Endothelial cell of umbilical vein (primary cell): ENCODE measurements around the gene EMC8. TPM values are rescaled to one million over a fixed set of nuclear protein-coding genes. Genes with fewer than 3 reads are reported as not detected.
A peak's percentile ranks its signal among the peaks of the same experiment; 100 is the strongest.

Experiments used
- BruUV-seq: library from RNA; stranded (reverse); fragments of 400-500 nt; replicated peaks from 2 replicates; lab custom pipeline; 2021; lab: Mats Ljungman, UMichigan
- CTCF ChIA-PET: fragments of 300-600, 350-600 bp; sonication (Branson Sonifier 250); formaldehyde crosslinking; loops from one replicate; lab custom pipeline; 2021; ENCODE audit warnings: antibody characterized with exemption, inconsistent platforms; lab: Charles Lee
- POLR2A ChIA-PET: fragments of 300-600, 350-600 bp; sonication (Branson Sonifier 250); formaldehyde crosslinking; loops from one replicate; lab custom pipeline; 2021; ENCODE audit warnings: antibody characterized with exemption, inconsistent platforms; lab: Charles Lee
- DNase-seq: peaks from one replicate; pipeline ENCODE4 v3.0.0-alpha.2; 2011; ENCODE audit warnings: low read depth, low spot score
- FAIRE-seq: peaks from 2 replicates; lab custom pipeline; 2011; peaks lifted over from hg19 to GRCh38; lab: Jason Lieb, UNC
- H2AFZ ChIP-seq: 2 replicates; pipeline ENCODE4 v1.6.0; 2012; ENCODE audit warnings: low read depth, low read length, control low read depth, inconsistent platforms
- H3K27ac ChIP-seq: 2 replicates; pipeline ENCODE4 v1.5.1; 2011; ENCODE audit warnings: low read depth, mild to moderate bottlenecking, control low read depth, low read length, moderate library complexity; ENCODE audit not compliant: insufficient read depth
- H3K27me3 ChIP-seq, 2 experiments: 2 replicates each; pipeline versions ENCODE4 v1.6.0 to v1.6.1; 2011; ENCODE audit warnings: low read length in 2 of 2, mixed read lengths in 1 of 2; ENCODE audit not compliant: control insufficient read depth in 2 of 2, insufficient read depth in 2 of 2
- H3K36me3 ChIP-seq, 2 experiments: 2 replicates in 1 of 2; 3 replicates in 1 of 2; pipeline ENCODE4 v1.5.1; 2011; ENCODE audit warnings: low read length in 2 of 2, mild to moderate bottlenecking in 1 of 2, moderate library complexity in 1 of 2; ENCODE audit not compliant: control insufficient read depth in 2 of 2, insufficient read depth in 2 of 2; ENCODE audit errors: extremely low read depth in 1 of 2
- H3K4me1 ChIP-seq: 3 replicates; pipeline ENCODE4 v1.5.1; 2011; ENCODE audit warnings: mild to moderate bottlenecking, low read length; ENCODE audit not compliant: control insufficient read depth, insufficient read depth; ENCODE audit errors: extremely low read depth
- H3K4me2 ChIP-seq: 2 replicates; pipeline ENCODE4 v1.6.1; 2011; ENCODE audit warnings: low read length, control low read depth, mixed read lengths; ENCODE audit not compliant: insufficient read depth
- H3K4me3 ChIP-seq, 3 experiments: fragments of 200-600 bp in 1 of 3; sonication (generic), shearing (Covaris generic) in 1 of 3; replicated peaks in 1 of 3; 2 replicates each; pipeline ENCODE4 v1.5.1; 2011 to 2016; ENCODE audit warnings: control low read depth in 3 of 3, low read length in 3 of 3, mild to moderate bottlenecking in 2 of 3, inconsistent platforms in 1 of 3, low read depth in 1 of 3, moderate library complexity in 1 of 3; ENCODE audit not compliant: insufficient read depth in 1 of 3
- H3K79me2 ChIP-seq: 2 replicates; pipeline ENCODE4 v1.6.0; 2012; ENCODE audit warnings: low read length, inconsistent platforms; ENCODE audit not compliant: control insufficient read depth, insufficient read depth
- H3K9ac ChIP-seq: replicated peaks from 2 replicates; pipeline ENCODE3; 2011; ENCODE audit warnings: low read length, control low read depth; ENCODE audit not compliant: insufficient read depth; ENCODE audit errors: extremely low read depth
- H3K9me1 ChIP-seq: replicated peaks from 3 replicates; pipeline ENCODE4 v1.6.0; 2011; ENCODE audit warnings: mild to moderate bottlenecking, low read length; ENCODE audit not compliant: control insufficient read depth, insufficient read depth; ENCODE audit errors: extremely low read depth
- H3K9me3 ChIP-seq: replicated peaks from 2 replicates; pipeline ENCODE4 v1.5.1; 2012; ENCODE audit warnings: low read length, inconsistent platforms; ENCODE audit not compliant: control insufficient read depth, insufficient read depth
- H4K20me1 ChIP-seq: replicated peaks from 2 replicates; pipeline ENCODE3; 2011; ENCODE audit warnings: mild to moderate bottlenecking, low read length; ENCODE audit not compliant: control insufficient read depth, insufficient read depth; ENCODE audit errors: extremely low read depth
- CTCF ChIP-seq, 2 donors: IDR thresholded peaks; 1 replicate in 1 of 2; 2 replicates in 1 of 2; pipeline ENCODE4 v1.5.1; 2011; ENCODE audit warnings: low read length in 2 of 2, mild to moderate bottlenecking in 2 of 2, moderate library complexity in 2 of 2, control low read depth in 1 of 2, inconsistent platforms in 1 of 2, low read depth in 1 of 2; ENCODE audit not compliant: insufficient read depth in 1 of 2; ENCODE audit errors: extremely low read depth in 1 of 2
- EZH2 ChIP-seq: IDR thresholded peaks from 2 replicates; pipeline ENCODE4 v1.6.1; 2012; ENCODE audit warnings: borderline replicate concordance, low read depth, mild to moderate bottlenecking, moderate library complexity, low read length, inconsistent platforms; ENCODE audit not compliant: severe bottlenecking
- FOS ChIP-seq: IDR thresholded peaks from 2 replicates; pipeline ENCODE4 v1.6.1; 2011; ENCODE audit warnings: mild to moderate bottlenecking, low read length, moderate library complexity, borderline replicate concordance; ENCODE audit not compliant: insufficient read depth
- GATA2 ChIP-seq: IDR thresholded peaks from 2 replicates; pipeline ENCODE4 v1.7.0; 2011; ENCODE audit warnings: low read depth, mild to moderate bottlenecking, moderate library complexity, mixed read lengths, low read length; ENCODE audit not compliant: insufficient read length, insufficient read depth
- JUN ChIP-seq: IDR thresholded peaks from 2 replicates; pipeline ENCODE4 v1.6.1; 2011; ENCODE audit warnings: borderline replicate concordance, low read depth; ENCODE audit not compliant: insufficient read length, insufficient read depth
- MAX ChIP-seq: IDR thresholded peaks from 2 replicates; pipeline ENCODE4 v1.6.1; 2011; ENCODE audit not compliant: insufficient read depth, insufficient read length
- MYC ChIP-seq: IDR thresholded peaks from one replicate; pipeline ENCODE4 v1.6.1; 2011; ENCODE audit warnings: mild to moderate bottlenecking, low read depth, low read length
- POLR2A ChIP-seq: IDR thresholded peaks from 2 replicates; pipeline ENCODE4 v1.6.1; 2012; ENCODE audit warnings: low read depth, mild to moderate bottlenecking, control low read depth, low read length
- POLR2AphosphoS5 ChIP-seq: IDR thresholded peaks from 2 replicates; pipeline ENCODE4 v1.6.1; 2012; ENCODE audit warnings: low read depth, mild to moderate bottlenecking, control low read depth, low read length, moderate library complexity; ENCODE audit not compliant: insufficient read depth
- dilution Hi-C: fragments of 300-500 bp; cut with MboI; formaldehyde crosslinking; loops from one replicate; pipeline ENCODE4 v1.15.0; 2019; ENCODE audit warnings: low sequenced_read_pairs; ENCODE audit not compliant: extremely low pct_ligation_motif_present
- intact Hi-C: fragments of 100-400 bp; cut with micrococcal nuclease; formaldehyde crosslinking; loops from one replicate; pipeline ENCODE4 v1.10.0; 2022
- polyA plus RNA-seq, 4 experiments: library from polyadenylated mRNA; depleted of rRNA in 3 of 4; stranded (reverse) in 3 of 4; unstranded in 1 of 4; fragments of >200 nt; gene quantifications; 2 replicates each; pipeline versions ENCODE4 v1.2.1 to v1.2.3, GENCODE V29; 2011 to 2012; ENCODE audit warnings: missing spikeins in 1 of 4
- total RNA-seq: library from RNA; stranded (reverse); gene quantifications from 2 replicates; pipeline ENCODE4 v1.2.3, GENCODE V29; 2021

Gene EMC8
- total and polyA plus RNA-seq, 2 donors (not counting 3 experiments of a cell fraction or from before 2014, with no cell fraction given) = 51.2 to 59.6 TPM

- no TSS peak for BruUV-seq
- DNase-seq = no peak
- H3K9ac ChIP-seq = no peak overlapping the region
- H4K20me1 ChIP-seq = no peaks in the 10 kb centered on the region
- TF ChIP-seq GATA2 (no peak), POLR2AphosphoS5 (no peak), EZH2 (no peak), MYC (no peak), FOS (no peak), POLR2A (no peak), JUN (no peak), MAX (no peak), CTCF (IDR thresholded peaks at IDR 0.05; ENCODE audit: extremely low read depth in 1 of 2, insufficient read depth in 1 of 2, low read depth in 1 of 2, low read length in 2 of 2) (no peak)
- H3K79me2 ChIP-seq = no peaks in the 10 kb centered on the region
- H3K9me3 ChIP-seq = no peaks in the 10 kb centered on the region
- no peaks in the 10 kb centered on the region for H3K27me3 ChIP-seq
- ChIA-PET POLR2A (no interaction called here), CTCF (no interaction called here)
- peak; percentile 18 for FAIRE-seq
- dilution Hi-C loops (no loop called here), intact Hi-C loops (no loop called here)
- no peak overlapping the region for H2AFZ ChIP-seq
- H3K4me3 ChIP-seq = no peak overlapping the region
- no peak overlapping the region for H3K4me2 ChIP-seq
- H3K27ac ChIP-seq = no peak overlapping the region
- H3K4me1 ChIP-seq = no peaks in the 10 kb centered on the region
- H3K36me3 ChIP-seq = no peaks in the 10 kb centered on the region
- H3K9me1 ChIP-seq = no peaks in the 10 kb centered on the region
These were observed 44.3 kb upstream of the EMC8 start for GRCh38 chr16:85843471-85844168.
